HG03025 (cell line): Measurements from ENCODE around the gene SLC6A12.

Experiments used
- ATAC-seq: cut with Tn5 transposase; IDR thresholded peaks from one replicate; pipeline ENCODE4 v1.9.1; 2021; ENCODE audit warnings: mild to moderate bottlenecking, moderate library complexity; ENCODE audit not compliant: unreplicated experiment, low FRiP score

SLC6A12 gene

GRCh38 chr12:148676-149416 lies 65.1 kb downstream of the SLC6A12 start:
- ATAC-seq, result no peak

- no peak for ATAC-seq
Observed at GRCh38 chr12:147242-147641, 66.7 kb downstream of the SLC6A12 start.

GRCh38 chr12:145369-145960 lies 68.5 kb downstream of the SLC6A12 start:
- no peak for ATAC-seq

- no peak for ATAC-seq
Observed at GRCh38 chr12:144650-145284, 69.2 kb downstream of the SLC6A12 start.

GRCh38 chr12:143964-144649 lies 69.8 kb downstream of the SLC6A12 start:
- no peak for ATAC-seq

GRCh38 chr12:140162-140561 lies 73.8 kb downstream of the SLC6A12 start:
- ATAC-seq, result no peak
